ENCODE data around the gene CHID1. TPM values are rescaled to one million over a fixed set of nuclear protein-coding genes. Genes with fewer than 3 reads are reported as not detected.

The CHID1 gene
- total RNA-seq, 2 experiments from 2014 or later = 38.2 to 39.2 TPM

Other genes with a start within 250 kb of the CHID1 start
- 10 to 100 TPM; 33.0 to 34.2 TPM for gene DEAF1, start 215.6 kb downstream of the CHID1 start, total RNA-seq
- gene TMEM80, start 215.0 kb downstream of the CHID1 start, total RNA-seq = 10 to 100 TPM; 22.6 to 25.3 TPM
- 10 to 100 TPM; 16.2 to 19.4 TPM for gene EPS8L2, start 204.6 kb downstream of the CHID1 start, total RNA-seq
- gene TALDO1, start 163.3 kb downstream of the CHID1 start, total RNA-seq = 100 to 1,000 TPM; 215 to 224 TPM
- gene GATD1, start 133.3 kb downstream of the CHID1 start, total RNA-seq = 10 to 100 TPM; 48.6 to 52.9 TPM
- 1 to 10 TPM; 1.2 to 1.6 TPM for gene CEND1, start 120.7 kb downstream of the CHID1 start, total RNA-seq
- gene SLC25A22, start 112.5 kb downstream of the CHID1 start, total RNA-seq = 10 to 100 TPM; 35.7 to 38.3 TPM
- gene PIDD1, start 105.6 kb downstream of the CHID1 start, total RNA-seq = 10 to 100 TPM; 45.1 to 48.5 TPM
- gene RPLP2, start 100.8 kb downstream of the CHID1 start, total RNA-seq = 1,000 to 10,000 TPM; 2,077 to 2,079 TPM
- 10 to 100 TPM; 66.8 to 70.9 TPM for gene PNPLA2, start 91.9 kb downstream of the CHID1 start, total RNA-seq
- gene CRACR2B, start 82.9 kb downstream of the CHID1 start, total RNA-seq = 10 to 100 TPM; 12.7 to 13.7 TPM
- 10 to 100 TPM; 28.0 to 28.6 TPM for gene CD151, start 77.9 kb downstream of the CHID1 start, total RNA-seq
- 10 to 100 TPM; 59.3 to 61.5 TPM for gene POLR2L, start 68.3 kb downstream of the CHID1 start, total RNA-seq
- gene TSPAN4, start 68.0 kb downstream of the CHID1 start, total RNA-seq = 1 to 10 TPM; 4.4 to 4.5 TPM
- gene AP2A2, start 15.1 kb upstream of the CHID1 start, total RNA-seq = 10 to 100 TPM; 50.5 to 51.1 TPM
- not detected for gene MUC6, start 125.9 kb upstream of the CHID1 start, total RNA-seq
- not detected for gene MUC2, start 164.1 kb upstream of the CHID1 start, total RNA-seq
- gene MUC5AC, start 247.1 kb upstream of the CHID1 start, total RNA-seq = not detected

Measured in activated CD4-positive, alpha-beta memory T cell treated with anti-CD3 and anti-CD28 coated beads, Interleukin-2, amount 10 ng/mL, durations not matched to agents 7 days and 5 days (primary cell).